Measurements from ENCODE around the gene CEP57L1. TPM values are rescaled to one million over a fixed set of nuclear protein-coding genes. Genes with fewer than 3 reads are reported as not detected.
A peak's percentile ranks its signal among the peaks of the same experiment; 100 is the strongest.

Gene CEP57L1
- total and polyA plus RNA-seq, 9 of the 15 experiments (the other 6 are each of a cell fraction or from before 2014, with no cell fraction given), result 39.4 to 88.6 (median 61.8) TPM

GRCh38 chr6:109095036-109095834 is at the start of gene CEP57L1 (continued):
- TF ChIP-seq ZNF511 (CRISPR knock-in tag; IDR thresholded peaks at IDR 0.05) (peak; percentile 64; the same call in 1 of the 2 replicates), ZNF507 (tag; conservative IDR thresholded peaks at IDR 0.05) (no peak), BHLHE40 (IDR thresholded peaks at IDR 0.05; ENCODE audit: low read length) (0 out of 2 replicates have a peak, but pooled peaks have one; percentile 21), ZNF232 (CRISPR knock-in tag; IDR thresholded peaks at IDR 0.05) (no peak; the same call in 1 of the 2 replicates), MXD1 (CRISPR knock-in tag; IDR thresholded peaks at IDR 0.05; ENCODE audit: borderline replicate concordance, poor library complexity, severe bottlenecking) (no peak), ZNF212 (CRISPR knock-in tag; IDR thresholded peaks at IDR 0.05) (no peak), SRSF7 (optimal IDR thresholded peaks at IDR 0.05; ENCODE audit: low read depth, low read length) (no peak), NCOA4 (IDR thresholded peaks at IDR 0.05; ENCODE audit: partially characterized antibody) (no peak), POLR3G (IDR thresholded peaks at IDR 0.05; ENCODE audit: extremely low read depth, insufficient read length, insufficient replicate concordance) (no peak), ZNF592 (IDR thresholded peaks at IDR 0.05) (peak; percentile 57; the same call in 1 of the 2 replicates), IRF2 (CRISPR knock-in tag; IDR thresholded peaks at IDR 0.05) (no peak), SMAD1 (IDR thresholded peaks at IDR 0.05; ENCODE audit: low read depth, low read length, partially characterized antibody) (no peak), ATF4 (CRISPR knock-in tag; IDR thresholded peaks at IDR 0.05) (no peak), SMAD4 (CRISPR knock-in tag; conservative IDR thresholded peaks at IDR 0.05) (no peak), IRF1 (CRISPR knock-in tag; IDR thresholded peaks at IDR 0.05; ENCODE audit: borderline replicate concordance) (no peak), PATZ1 (CRISPR knock-in tag; IDR thresholded peaks at IDR 0.05; ENCODE audit: borderline replicate concordance) (no peak), STAT5B (CRISPR knock-in tag; IDR thresholded peaks at IDR 0.05) (no peak), TAL1 (IDR thresholded peaks at IDR 0.05) (no peak)
